GM12892 (cell line): Measurements from ENCODE around the gene NABP2.

Source experiments
- POLR2A ChIP-seq: IDR thresholded peaks from 2 replicates; pipeline ENCODE4 v1.6.1; 2011; ENCODE audit warnings: low read depth, low read length, control low read depth
- POLR2AphosphoS5 ChIP-seq: IDR thresholded peaks from 2 replicates; pipeline ENCODE4 v1.6.1; 2011; ENCODE audit warnings: low read depth, low read length, control low read depth
- TAF1 ChIP-seq: IDR thresholded peaks from 2 replicates; pipeline ENCODE4 v1.6.1; 2011; ENCODE audit warnings: low read depth, mild to moderate bottlenecking, control low read depth, low read length, borderline replicate concordance

DNA sequence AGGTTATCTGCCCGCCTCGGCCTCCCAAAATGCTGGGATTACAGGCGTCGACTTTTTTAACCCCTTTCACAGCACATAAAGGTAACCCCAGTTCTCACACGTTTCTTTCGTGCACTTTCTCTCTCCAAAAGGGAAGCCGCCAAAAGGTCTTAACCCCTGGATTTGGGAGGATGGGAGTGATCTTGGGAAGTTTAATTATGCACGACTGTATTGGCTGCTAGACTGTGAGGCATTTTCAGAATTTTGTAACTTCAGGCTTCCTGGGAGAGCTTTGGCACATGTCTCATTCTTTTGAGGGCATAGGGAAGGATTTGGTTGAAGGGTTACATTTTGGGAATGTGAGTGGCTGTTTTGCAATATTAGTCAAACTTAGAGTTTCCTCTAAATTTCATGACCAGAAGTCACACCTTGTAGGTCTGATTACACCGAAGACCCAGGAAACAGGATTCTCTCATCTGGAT is 33.4 kb upstream of the NABP2 start:
- TF ChIP-seq TAF1 = no peak
- TF ChIP-seq POLR2AphosphoS5 = no peak
- no peak for TF ChIP-seq POLR2A
